Skeletal muscle satellite cell (primary cell): ENCODE data around the gene ERCC3.
A peak's percentile ranks its signal among the peaks of the same experiment; 100 is the strongest.

Experiments used
- small RNA-seq: library from RNA; depleted of rRNA; stranded (forward); fragments of <200 nt; gene quantifications from one replicate; pipeline ENCODE3, GENCODE V24; 2012

The ERCC3 gene

Small RNAs within 50 kb of the gene (small RNA-seq; reads per million reads assigned to genes)
- 4.9 reads per million, percentile 85 among the genes with 10 or more reads in this experiment for gene RNU6-1147P
